ENCODE results near the gene DAB2IP.

DAB2IP gene

GRCh38 chr9:121779381-121780117 lies 128.1 kb downstream of the DAB2IP start:
- TF ChIP-seq CTCF (IDR thresholded peaks at IDR 0.05; ENCODE audit: low read length, missing control alignments): no peak
- DNase-seq (ENCODE audit: low read depth): peak; percentile 25
- no peak overlapping the region for H3K4me3 ChIP-seq (replicated peaks; ENCODE audit: low read depth, low read length)

GRCh38 chr9:121780177-121781040 lies 129.0 kb downstream of the DAB2IP start:
- DNase-seq (ENCODE audit: low read depth): no peak
- H3K4me3 ChIP-seq (replicated peaks; ENCODE audit: low read depth, low read length): no peak overlapping the region
- TF ChIP-seq CTCF (IDR thresholded peaks at IDR 0.05; ENCODE audit: low read length, missing control alignments): no peak

GRCh38 chr9:121781145-121781548 lies 129.7 kb downstream of the DAB2IP start:
- H3K4me3 ChIP-seq (replicated peaks; ENCODE audit: low read depth, low read length): no peak overlapping the region
- TF ChIP-seq CTCF (IDR thresholded peaks at IDR 0.05; ENCODE audit: low read length, missing control alignments): no peak
- DNase-seq (ENCODE audit: low read depth): no peak

- no peak for DNase-seq (ENCODE audit: low read depth)
- H3K4me3 ChIP-seq (replicated peaks; ENCODE audit: low read depth, low read length): no peak overlapping the region
- no peak for TF ChIP-seq CTCF (IDR thresholded peaks at IDR 0.05; ENCODE audit: low read length, missing control alignments)
Measured at GRCh38 chr9:121781701-121782464, 130.4 kb downstream of the DAB2IP start.

GRCh38 chr9:121782514-121783110 lies 131.2 kb downstream of the DAB2IP start:
- no peak for DNase-seq (ENCODE audit: low read depth)
- no peak for TF ChIP-seq CTCF (IDR thresholded peaks at IDR 0.05; ENCODE audit: low read length, missing control alignments)
- no peak overlapping the region for H3K4me3 ChIP-seq (replicated peaks; ENCODE audit: low read depth, low read length)

- DNase-seq (ENCODE audit: low read depth): no peak
- no peak overlapping the region for H3K4me3 ChIP-seq (replicated peaks; ENCODE audit: low read depth, low read length)
- no peak for TF ChIP-seq CTCF (IDR thresholded peaks at IDR 0.05; ENCODE audit: low read length, missing control alignments)
Measured at GRCh38 chr9:121783111-121783510, 131.7 kb downstream of the DAB2IP start.

All from fibroblast of pulmonary artery (primary cell).